Colonic mucosa (tissue), 4 donors: Measurements from ENCODE around the gene RNLS. TPM values are rescaled to one million over a fixed set of nuclear protein-coding genes. Genes with fewer than 3 reads are reported as not detected.

Source experiments
- DNase-seq: peaks from one replicate; pipeline ENCODE4 v3.0.0-alpha.2; 2020
- H3K27ac ChIP-seq: fragments of 200-600 bp; one replicate; pipeline ENCODE4 v1.8.0; 2021
- H3K27me3 ChIP-seq: fragments of 200-600 bp; one replicate; pipeline ENCODE4 v1.8.0; 2021
- H3K36me3 ChIP-seq: fragments of 200-600 bp; one replicate; pipeline ENCODE4 v1.8.0; 2021
- H3K4me1 ChIP-seq: fragments of 200-600 bp; one replicate; pipeline ENCODE4 v1.8.0; 2021; ENCODE audit warnings: mild to moderate bottlenecking
- H3K4me3 ChIP-seq: fragments of 200-600 bp; one replicate; pipeline ENCODE4 v1.8.0; 2021
- H3K9ac ChIP-seq, 2 donors: one replicate each; pipeline ENCODE4 v1.7.0; 2013; ENCODE audit warnings: control low read depth in 2 of 2, low read depth in 2 of 2, low read length in 2 of 2
- H3K9me3 ChIP-seq: fragments of 200-600 bp; one replicate; pipeline ENCODE4 v1.8.0; 2021
- CTCF ChIP-seq: fragments of 200-600 bp; IDR thresholded peaks from one replicate; pipeline ENCODE4 v1.8.0; 2022; ENCODE audit warnings: antibody characterized with exemption, mild to moderate bottlenecking
- intact Hi-C: fragments of 100-400 bp; cut with DNase I; formaldehyde crosslinking; loops from one replicate; pipeline ENCODE4 v1.14.1; 2022
- total RNA-seq, 2 donors: library from RNA; stranded (reverse); fragmentation: NEBNext Ultra II Directional in 1 of 2; extraction: Animal tissue kit (Norgen Biotek cat#: 25700) in 1 of 2; gene quantifications; one replicate each; pipeline ENCODE4 v1.2.1, GENCODE V29; 2021
- donor health status: healthy.
- donor health status: DM: no; HTN: no; CAD: no.
- donor health status: DM: no; HTN: no; CAD: no.

The RNLS gene
- total RNA-seq, 2 donors from 2014 or later = 13.0 to 19.1 TPM

GRCh38 chr10:88226071-88226659 lies 357.0 kb downstream of the RNLS start:
- H3K9ac ChIP-seq = no peak overlapping the region
- H3K4me3 ChIP-seq = no peak overlapping the region
- H3K9me3 ChIP-seq = no peaks in the 10 kb centered on the region
- no peaks in the 10 kb centered on the region for H3K4me1 ChIP-seq
- intact Hi-C loops = no loop called here
- no peaks in the 10 kb centered on the region for H3K36me3 ChIP-seq
- DNase-seq = no peak
- no peak for TF ChIP-seq CTCF
- no peak overlapping the region for H3K27ac ChIP-seq
- no peaks in the 10 kb centered on the region for H3K27me3 ChIP-seq

Other genes with a start within 250 kb of the RNLS start
- gene LIPJ, start 3.4 kb upstream of the RNLS start, total RNA-seq = under 1 TPM in 1 of 2 donors, not detected in 1; 0.16 TPM
- not detected for gene LIPF, start 81.1 kb upstream of the RNLS start, total RNA-seq
- gene LIPK, start 122.9 kb upstream of the RNLS start, total RNA-seq = not detected
- not detected for gene LIPN, start 176.7 kb upstream of the RNLS start, total RNA-seq
- gene LIPM, start 219.4 kb upstream of the RNLS start, total RNA-seq = not detected